Mesothelial cell of epicardium (in vitro differentiated cells): ENCODE data around the gene MAD1L1. TPM values are rescaled to one million over a fixed set of nuclear protein-coding genes. Genes with fewer than 3 reads are reported as not detected.

Experiments
- DNase-seq, 2 experiments: peaks; one replicate each; pipeline ENCODE4 v3.0.0; 2021; ENCODE audit warnings: low spot score in 2 of 2; ENCODE audit not compliant: unreplicated experiment in 2 of 2
- H3K27ac Mint-ChIP-seq: 2 replicates; pipeline ENCODE4 v1.8.0; 2021; ENCODE audit warnings: mixed read lengths
- H3K27me3 Mint-ChIP-seq: 2 replicates; pipeline ENCODE4 v1.8.0; 2021; ENCODE audit warnings: low read depth, mixed read lengths
- H3K36me3 Mint-ChIP-seq: 2 replicates; pipeline ENCODE4 v1.8.0; 2021; ENCODE audit warnings: mixed read lengths
- H3K4me1 Mint-ChIP-seq: 2 replicates; pipeline ENCODE4 v1.8.0; 2021; ENCODE audit warnings: mixed read lengths
- H3K4me3 Mint-ChIP-seq: 2 replicates; pipeline ENCODE4 v1.8.0; 2021; ENCODE audit warnings: mild to moderate bottlenecking, moderate library complexity, mixed read lengths
- H3K9me3 Mint-ChIP-seq: 2 replicates; pipeline ENCODE4 v1.8.0; 2021; ENCODE audit warnings: mixed read lengths
- CTCF ChIP-seq: fragments of 200-600 bp; sonication (generic); IDR thresholded peaks from one replicate; pipeline ENCODE4 v1.5.0; 2021; ENCODE audit warnings: antibody characterized with exemption; ENCODE audit not compliant: unreplicated experiment
- total RNA-seq: library from RNA; stranded (reverse); gene quantifications from 3 replicates; pipeline ENCODE4 v1.2.1, GENCODE V29; 2021

Gene MAD1L1
- total RNA-seq, 1 donor from 2014 or later = 45.0 TPM

- no peak overlapping the region for H3K27ac Mint-ChIP-seq
- H3K36me3 Mint-ChIP-seq = peaks cover 5% of the 10 kb centered on the region
- no peak overlapping the region for H3K4me3 Mint-ChIP-seq
- no peaks in the 10 kb centered on the region for H3K9me3 Mint-ChIP-seq
- peaks cover 25% of the 10 kb centered on the region for H3K4me1 Mint-ChIP-seq
- no peak for TF ChIP-seq CTCF
- DNase-seq = no peak
- H3K27me3 Mint-ChIP-seq = no peaks in the 10 kb centered on the region
Measured at GRCh38 chr7:2034291-2035201, 198.2 kb downstream of the MAD1L1 start.

GRCh38 chr7:2033586-2034135, 199.1 kb downstream of the MAD1L1 start:
- Mint-ChIP-seq H3K4me1 (peaks cover 26% of the 10 kb centered on the region), H3K36me3 (peaks cover 13% of the 10 kb centered on the region), H3K27me3 (no peaks in the 10 kb centered on the region), H3K9me3 (peaks cover 7% of the 10 kb centered on the region), H3K4me3 (no peak overlapping the region), H3K27ac (no peak overlapping the region)
- DNase-seq = peak in 1 of 2 experiments; percentile 5
- TF ChIP-seq CTCF = no peak

GRCh38 chr7:2032876-2033407, 199.8 kb downstream of the MAD1L1 start:
- Mint-ChIP-seq H3K4me3 (no peak overlapping the region), H3K4me1 (peaks cover 23% of the 10 kb centered on the region), H3K27me3 (no peaks in the 10 kb centered on the region), H3K36me3 (peaks cover 16% of the 10 kb centered on the region), H3K27ac (peak overlapping the region; percentile 50), H3K9me3 (peaks cover 11% of the 10 kb centered on the region)
- peak in 1 of 2 experiments; percentile 8 for DNase-seq
- TF ChIP-seq CTCF = no peak

- H3K27ac Mint-ChIP-seq = no peak overlapping the region
- peaks cover 21% of the 10 kb centered on the region for H3K36me3 Mint-ChIP-seq
- H3K27me3 Mint-ChIP-seq = no peaks in the 10 kb centered on the region
- H3K4me3 Mint-ChIP-seq = no peak overlapping the region
- H3K4me1 Mint-ChIP-seq = peaks cover 18% of the 10 kb centered on the region
- TF ChIP-seq CTCF = no peak
- peaks cover 17% of the 10 kb centered on the region for H3K9me3 Mint-ChIP-seq
- DNase-seq = peak in 1 of 2 experiments; percentile 16
Measured at GRCh38 chr7:2032030-2032875, 200.5 kb downstream of the MAD1L1 start.

- H3K36me3 Mint-ChIP-seq = peaks cover 26% of the 10 kb centered on the region
- H3K27me3 Mint-ChIP-seq = no peaks in the 10 kb centered on the region
- H3K27ac Mint-ChIP-seq = no peak overlapping the region
Measured at GRCh38 chr7:2031451-2031845, 201.3 kb downstream of the MAD1L1 start.

More at GRCh38 chr7:2031451-2031845, 201.3 kb downstream of the MAD1L1 start:
- Mint-ChIP-seq H3K4me1 (peaks cover 16% of the 10 kb centered on the region), H3K4me3 (no peak overlapping the region), H3K9me3 (peaks cover 26% of the 10 kb centered on the region)
- TF ChIP-seq CTCF = no peak
- DNase-seq = peak in 1 of 2 experiments; percentile 7
